ENCODE measurements around the gene MYH11.

- TF ChIP-seq CTCF (IDR thresholded peaks at IDR 0.05) (no peak), POLR2A (IDR thresholded peaks at IDR 0.05) (no peak), POLR2AphosphoS5 (IDR thresholded peaks at IDR 0.05) (no peak)
Observed at GRCh38 chr16:15861996-15862395, 5.2 kb upstream of the MYH11 start.

Measured in prostate gland (tissue), 2 donors.